Upper lobe of left lung (tissue), 6 donors: ENCODE results near the gene TMED6. TPM values are rescaled to one million over a fixed set of nuclear protein-coding genes. Genes with fewer than 3 reads are reported as not detected.

ENCODE experiments used
- ATAC-seq, 2 donors: fragments of 200-7000 bp; cut with Tn5 transposase; one replicate each; pipeline ENCODE4 v1.9.1; 2022; ENCODE audit warnings: mild to moderate bottlenecking in 2 of 2, moderate library complexity in 2 of 2; ENCODE audit not compliant: low FRiP score in 2 of 2
- DNase-seq, 2 donors: peaks; one replicate each; pipeline ENCODE4 v3.0.0-alpha.2; 2019 to 2020
- H3K27ac ChIP-seq, 4 donors: fragments of 200-600 bp; sonication (generic); one replicate each; pipeline ENCODE4 v1.5.1; 2016 to 2019
- H3K27me3 ChIP-seq, 4 donors: fragments of 200-600 bp; sonication (generic); one replicate each; pipeline ENCODE4 v1.5.1; 2017 to 2019
- H3K36me3 ChIP-seq, 4 donors: fragments of 200-600 bp; sonication (generic); one replicate each; pipeline ENCODE4 v1.5.1; 2016 to 2019
- H3K4me1 ChIP-seq, 4 donors: fragments of 200-600 bp; sonication (generic); one replicate each; pipeline ENCODE4 v1.5.1; 2018 to 2019
- H3K4me3 ChIP-seq, 4 donors: fragments of 200-600 bp; sonication (generic); one replicate each; pipeline ENCODE4 v1.5.1; 2017 to 2019; ENCODE audit warnings: mild to moderate bottlenecking in 2 of 4, moderate library complexity in 1 of 4
- H3K9me3 ChIP-seq, 4 donors: fragments of 200-600 bp; sonication (generic); one replicate each; pipeline ENCODE4 v1.5.1; 2018 to 2019
- CTCF ChIP-seq, 6 experiments: fragments of 450-650 bp in 4 of 6; fragments of 200-600 bp in 2 of 6; sonication (generic) in 2 of 6; IDR thresholded peaks; one replicate each; pipeline ENCODE4 v1.5.1; 2016 to 2019; ENCODE audit warnings: antibody characterized with exemption in 6 of 6
- EP300 ChIP-seq, 4 donors: sonication (generic); formaldehyde crosslinking; IDR thresholded peaks; one replicate each; pipeline ENCODE4 v1.5.1; 2017; ENCODE audit warnings: antibody characterized with exemption in 4 of 4, control low read depth in 2 of 4
- POLR2A ChIP-seq, 4 donors: fragments of 450-650 bp; IDR thresholded peaks; one replicate each; pipeline ENCODE4 v1.5.1; 2016 to 2017; ENCODE audit warnings: antibody characterized with exemption in 4 of 4, mild to moderate bottlenecking in 2 of 4
- POLR2AphosphoS5 ChIP-seq, 2 donors: sonication (generic); formaldehyde crosslinking; IDR thresholded peaks; one replicate each; pipeline ENCODE4 v1.5.1; 2017; ENCODE audit warnings: antibody characterized with exemption in 2 of 2
- WGBS, 2 donors: methylation state at CpG; one replicate each; pipeline ENCODE4 v1.1.5; 2017 to 2018; 5-methylcytosine and 5-hydroxymethylcytosine counted together
- total RNA-seq, 6 donors: library from RNA; depleted of rRNA in 4 of 6; stranded (reverse); fragments of >200 nt in 4 of 6; gene quantifications; one replicate each; pipeline versions ENCODE4 v1.1.0 to v1.2.1, GENCODE V29; 2016 to 2021
- donor health status: DM: no; HTN: no; CAD: no; lungs with moderate emphysema.
- donor health status: DM: no; HTN: yes; CAD: no; lungs with severe emphysema.

TMED6 gene
- total RNA-seq, 6 donors from 2014 or later, result 0.43 to 2.6 (median 1.1) TPM; not detected in 2

GRCh38 chr16:69293401-69293800 is 58.2 kb downstream of the TMED6 start:
- no peak overlapping the region for H3K4me3 ChIP-seq
- WGBS, 2 donors, result 82 to 87% methylated on average over 3 of the region's 3 CpGs
- no peak overlapping the region for H3K27ac ChIP-seq
- H3K9me3 ChIP-seq, result no peaks in the 10 kb centered on the region
- no peak for TF ChIP-seq POLR2A (IDR thresholded peaks at IDR 0.05)
- no peak for TF ChIP-seq CTCF (IDR thresholded peaks at IDR 0.05)
- TF ChIP-seq EP300 (IDR thresholded peaks at IDR 0.05), result no peak
- no peak for TF ChIP-seq POLR2AphosphoS5 (IDR thresholded peaks at IDR 0.05)
- peaks cover 0 to 7% (median 2%) of the 10 kb centered on the region in 4 donors for H3K4me1 ChIP-seq
- ATAC-seq (no peak), DNase-seq (no peak)
- H3K27me3 ChIP-seq, result no peaks in the 10 kb centered on the region
- peaks cover 0 to 8% (median 2%) of the 10 kb centered on the region in 4 donors for H3K36me3 ChIP-seq

Other genes with a start within 250 kb of the TMED6 start
- gene HAS3, start 246.1 kb downstream of the TMED6 start, total RNA-seq, result 10 to 100 TPM in 4 of 6 donors, 1 to 10 TPM in 2; 4.5 to 32.0 (median 15.8) TPM
- gene CHTF8, start 219.2 kb downstream of the TMED6 start, total RNA-seq, result 100 to 1,000 TPM in 1 of 6 donors, 10 to 100 TPM in 5; 33.5 to 103 (median 70.6) TPM
- gene UTP4, start 219.1 kb downstream of the TMED6 start, total RNA-seq, result 10 to 100 TPM; 10.9 to 38.8 (median 28.4) TPM
- 10 to 100 TPM; 24.1 to 41.2 (median 30.5) TPM for gene SNTB2, start 164.6 kb downstream of the TMED6 start, total RNA-seq
- 10 to 100 TPM; 27.8 to 48.6 (median 32.9) TPM for gene VPS4A, start 40.4 kb downstream of the TMED6 start, total RNA-seq
- 10 to 100 TPM in 5 of 6 donors, 1 to 10 TPM in 1; 6.9 to 22.0 (median 13.5) TPM for gene PDF, start 21.2 kb downstream of the TMED6 start, total RNA-seq
- gene COG8, start 12.2 kb downstream of the TMED6 start, total RNA-seq, result 10 to 100 TPM; 33.5 to 62.9 (median 37.0) TPM
- gene NIP7, start 12.0 kb downstream of the TMED6 start, total RNA-seq, result 10 to 100 TPM in 4 of 6 donors, 1 to 10 TPM in 2; 2.7 to 21.0 (median 14.1) TPM
- 100 to 1,000 TPM in 1 of 6 donors, 10 to 100 TPM in 5; 17.0 to 114 (median 22.6) TPM for gene TERF2, start 34.2 kb upstream of the TMED6 start, total RNA-seq
- gene CYB5B, start 72.8 kb upstream of the TMED6 start, total RNA-seq, result 10 to 100 TPM; 25.2 to 93.1 (median 69.4) TPM
- 10 to 100 TPM; 36.0 to 80.7 (median 50.4) TPM for gene NFAT5, start 214.2 kb upstream of the TMED6 start, total RNA-seq